Muscle layer of colon (tissue), 2 donors: ENCODE data around the gene RGS8.

ENCODE experiments used
- H3K27ac ChIP-seq: one replicate; pipeline ENCODE4 v1.7.0; 2013; ENCODE audit warnings: low read depth, mild to moderate bottlenecking, low read length, moderate library complexity
- H3K27me3 ChIP-seq, 2 donors: one replicate each; pipeline ENCODE4 v1.7.0; 2013; ENCODE audit warnings: low read length in 2 of 2, mild to moderate bottlenecking in 2 of 2; ENCODE audit not compliant: insufficient read depth in 2 of 2, control insufficient read depth in 1 of 2
- H3K36me3 ChIP-seq: one replicate; pipeline ENCODE4 v1.7.0; 2013; ENCODE audit warnings: mild to moderate bottlenecking, low read length; ENCODE audit not compliant: insufficient read depth
- H3K4me1 ChIP-seq: one replicate; pipeline ENCODE4 v1.7.0; 2013; ENCODE audit warnings: mild to moderate bottlenecking, low read length; ENCODE audit not compliant: insufficient read depth
- H3K4me3 ChIP-seq, 2 donors: one replicate each; pipeline ENCODE4 v1.7.0; 2013; ENCODE audit warnings: low read length in 2 of 2, low read depth in 1 of 2, mild to moderate bottlenecking in 1 of 2, moderate library complexity in 1 of 2
- H3K9ac ChIP-seq: one replicate; pipeline ENCODE4 v1.7.0; 2013; ENCODE audit warnings: low read length
- H3K9me3 ChIP-seq: one replicate; pipeline ENCODE4 v1.7.0; 2013; ENCODE audit warnings: mild to moderate bottlenecking, low read length
- donor health status: abdominal sarcoma.
- donor health status: Adenocarcinoma of cecum.

Gene RGS8

DNA sequence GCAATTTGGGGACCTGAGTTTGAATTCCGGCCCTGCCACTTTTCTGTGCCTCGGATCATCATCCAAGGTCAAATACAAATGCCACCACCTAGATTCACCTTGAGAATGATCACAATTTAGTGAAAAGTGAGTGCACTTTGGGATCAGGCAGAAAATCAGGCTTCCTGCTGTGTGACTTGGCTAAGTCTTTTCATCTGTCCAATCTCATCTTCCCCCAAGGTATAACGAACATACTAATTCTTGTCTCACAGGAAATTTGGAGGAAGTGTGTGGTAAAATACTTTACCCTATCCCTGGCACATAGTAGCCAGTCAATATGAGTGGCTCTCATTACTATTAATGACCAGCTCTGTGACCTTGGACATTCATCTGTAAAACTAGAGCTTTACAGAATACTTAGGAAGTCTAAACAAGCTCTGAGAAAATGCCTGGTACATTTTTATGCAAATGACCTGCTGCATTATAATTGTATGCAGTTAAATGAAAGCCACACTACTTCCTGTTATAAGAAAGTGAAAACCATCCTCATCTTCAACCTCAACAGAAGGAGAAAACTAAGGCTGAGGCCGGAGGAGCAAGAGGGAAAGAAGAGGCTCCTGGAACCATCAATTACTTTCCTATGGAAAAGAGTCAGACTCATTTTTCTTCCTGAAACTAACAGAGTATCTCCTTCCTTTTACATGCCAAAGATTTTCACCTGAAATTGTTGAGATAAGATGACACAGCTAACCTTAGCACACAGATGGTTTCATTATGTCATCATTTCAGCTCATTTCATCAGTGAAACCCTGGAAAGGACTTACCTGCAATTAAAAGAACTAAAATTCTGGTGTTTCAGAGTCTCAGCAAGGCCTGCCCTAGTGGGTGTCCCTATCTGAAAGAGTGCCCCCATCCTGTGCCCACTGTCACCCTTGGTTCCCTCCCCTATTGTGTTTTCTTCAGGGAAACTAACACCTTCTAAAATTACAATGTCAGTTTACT, 32.6 kb upstream of the RGS8 start:
- Histone ChIP-seq H3K9ac (no peak overlapping the region), H3K36me3 (no peaks in the 10 kb centered on the region), H3K27ac (no peak overlapping the region), H3K4me3 (no peak overlapping the region), H3K27me3 (no peaks in the 10 kb centered on the region), H3K9me3 (no peaks in the 10 kb centered on the region), H3K4me1 (no peaks in the 10 kb centered on the region)

GRCh38 chr1:182715531-182715930, 31.1 kb upstream of the RGS8 start:
- H3K4me1 ChIP-seq, result no peaks in the 10 kb centered on the region

DNA sequence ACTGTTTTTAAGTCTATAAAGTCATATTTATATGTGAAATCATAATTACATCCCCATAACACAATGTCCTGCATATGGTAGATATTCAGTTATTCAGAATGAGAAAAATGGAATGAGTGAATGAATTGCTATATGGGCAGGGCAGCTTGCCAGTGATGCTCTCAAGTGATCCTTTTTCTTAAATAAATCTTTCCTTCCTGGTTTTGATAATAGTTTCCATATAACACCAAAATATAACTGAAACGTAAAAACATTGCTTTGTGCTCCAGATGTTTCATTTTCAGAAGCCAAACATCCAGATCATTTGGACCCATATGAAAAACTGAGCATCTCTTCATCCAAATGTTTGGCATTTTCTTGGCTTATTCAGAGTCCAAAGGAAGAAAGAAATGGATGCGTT, 30.2 kb upstream of the RGS8 start:
- Histone ChIP-seq H3K27me3 (no peaks in the 10 kb centered on the region), H3K4me3 (no peak overlapping the region), H3K4me1 (no peaks in the 10 kb centered on the region), H3K36me3 (no peaks in the 10 kb centered on the region), H3K27ac (no peak overlapping the region), H3K9me3 (no peaks in the 10 kb centered on the region), H3K9ac (no peak overlapping the region)

More at GRCh38 chr1:182715531-182715930, 31.1 kb upstream of the RGS8 start:
- H3K9ac ChIP-seq, result no peak overlapping the region
- H3K27ac ChIP-seq, result no peak overlapping the region
- H3K4me3 ChIP-seq, result no peak overlapping the region
- no peaks in the 10 kb centered on the region for H3K9me3 ChIP-seq
- H3K36me3 ChIP-seq, result no peaks in the 10 kb centered on the region
- no peaks in the 10 kb centered on the region for H3K27me3 ChIP-seq

DNA sequence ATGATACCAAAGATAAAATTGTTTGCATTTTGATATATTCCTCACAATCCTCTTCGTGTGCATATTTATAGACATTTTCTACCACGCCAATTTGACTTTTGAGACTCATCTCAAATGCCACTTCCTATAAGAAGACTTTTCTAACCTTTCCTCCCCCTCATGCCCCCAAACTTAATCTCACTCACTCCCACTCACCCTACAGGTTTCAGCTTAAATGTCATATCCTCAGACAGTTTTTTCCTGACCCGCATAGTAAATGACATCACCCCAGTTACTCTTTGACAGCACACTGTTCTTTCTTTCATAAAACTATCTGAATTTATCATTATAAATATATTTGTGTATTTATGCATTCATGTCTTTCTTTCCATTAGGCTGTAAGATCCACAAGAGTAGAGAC, 29.6 kb upstream of the RGS8 start:
- Histone ChIP-seq H3K4me1 (no peaks in the 10 kb centered on the region), H3K9ac (no peak overlapping the region), H3K4me3 (no peak overlapping the region), H3K27ac (no peak overlapping the region), H3K36me3 (no peaks in the 10 kb centered on the region), H3K27me3 (no peaks in the 10 kb centered on the region), H3K9me3 (no peaks in the 10 kb centered on the region)

DNA sequence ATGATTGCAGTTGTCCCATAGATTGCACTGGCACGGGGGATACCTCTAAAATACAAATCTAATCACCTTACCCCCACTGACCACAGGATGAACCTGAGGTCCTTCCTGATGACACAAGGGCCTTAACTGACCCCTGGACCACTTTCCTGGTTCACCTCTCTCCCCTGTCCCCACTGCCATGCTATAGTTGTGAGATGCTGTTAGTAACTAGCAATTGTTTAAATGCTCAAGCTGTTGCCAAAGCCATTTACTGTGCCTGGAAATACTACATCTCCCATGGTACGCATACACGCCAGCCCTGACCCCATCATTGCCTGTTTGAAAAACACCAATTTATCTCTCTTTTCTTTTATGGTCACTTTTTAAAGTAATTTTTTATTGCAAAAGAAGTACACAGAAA, 29.1 kb upstream of the RGS8 start:
- Histone ChIP-seq H3K27me3 (no peaks in the 10 kb centered on the region), H3K27ac (no peak overlapping the region), H3K9me3 (no peaks in the 10 kb centered on the region), H3K4me1 (no peaks in the 10 kb centered on the region), H3K9ac (no peak overlapping the region), H3K4me3 (no peak overlapping the region), H3K36me3 (no peaks in the 10 kb centered on the region)

DNA sequence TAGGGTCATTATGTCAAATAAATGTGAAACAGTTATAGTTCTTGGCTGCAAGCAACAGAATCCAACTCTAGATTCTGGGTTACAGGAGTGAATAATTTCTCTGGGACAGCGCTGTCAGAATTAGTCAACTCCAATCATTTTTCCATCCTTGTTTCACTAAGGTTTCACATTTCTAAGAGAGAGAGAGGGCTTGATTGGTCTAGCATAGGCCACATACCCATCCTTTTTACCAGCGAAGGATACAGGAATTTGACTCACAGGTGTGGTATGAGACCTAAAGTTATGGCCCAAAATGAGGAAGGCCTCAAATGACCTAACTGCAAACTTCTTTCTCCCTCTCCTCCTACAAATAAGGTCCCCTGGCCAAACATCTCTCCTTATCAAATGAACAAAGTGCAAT, 25.5 kb upstream of the RGS8 start:
- Histone ChIP-seq H3K27ac (no peak overlapping the region), H3K9me3 (no peaks in the 10 kb centered on the region), H3K27me3 (no peaks in the 10 kb centered on the region), H3K9ac (no peak overlapping the region), H3K36me3 (no peaks in the 10 kb centered on the region), H3K4me3 (no peak overlapping the region), H3K4me1 (no peaks in the 10 kb centered on the region)

DNA sequence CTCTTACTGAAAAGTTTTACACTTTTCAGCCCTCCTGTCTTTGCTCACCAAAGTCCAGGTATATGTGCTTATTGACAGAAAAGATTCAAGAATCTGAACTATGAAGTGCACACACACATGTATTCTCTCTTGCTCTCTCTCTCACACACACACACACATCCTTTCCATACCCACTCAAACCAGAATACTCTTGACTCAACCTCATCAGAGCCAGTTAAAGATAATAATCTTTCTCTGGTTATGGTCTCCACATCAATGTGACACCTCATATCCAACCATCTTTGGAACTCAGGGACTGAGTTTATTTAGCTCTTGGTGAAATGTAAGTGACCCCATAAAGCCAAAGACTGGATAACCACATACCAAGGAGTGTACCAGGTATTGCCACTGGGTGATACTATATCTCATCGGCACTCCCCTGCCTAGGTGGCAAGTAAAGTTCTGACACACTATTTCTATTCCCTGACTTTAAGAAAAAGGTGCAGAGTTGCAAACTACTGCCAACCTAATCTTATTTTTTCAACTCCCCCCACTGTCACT, 24.9 kb upstream of the RGS8 start:
- no peaks in the 10 kb centered on the region for H3K9me3 ChIP-seq
- no peaks in the 10 kb centered on the region for H3K36me3 ChIP-seq
- H3K4me3 ChIP-seq, result no peak overlapping the region
- no peaks in the 10 kb centered on the region for H3K4me1 ChIP-seq
- no peak overlapping the region for H3K27ac ChIP-seq
- no peaks in the 10 kb centered on the region for H3K27me3 ChIP-seq
- no peak overlapping the region for H3K9ac ChIP-seq

DNA sequence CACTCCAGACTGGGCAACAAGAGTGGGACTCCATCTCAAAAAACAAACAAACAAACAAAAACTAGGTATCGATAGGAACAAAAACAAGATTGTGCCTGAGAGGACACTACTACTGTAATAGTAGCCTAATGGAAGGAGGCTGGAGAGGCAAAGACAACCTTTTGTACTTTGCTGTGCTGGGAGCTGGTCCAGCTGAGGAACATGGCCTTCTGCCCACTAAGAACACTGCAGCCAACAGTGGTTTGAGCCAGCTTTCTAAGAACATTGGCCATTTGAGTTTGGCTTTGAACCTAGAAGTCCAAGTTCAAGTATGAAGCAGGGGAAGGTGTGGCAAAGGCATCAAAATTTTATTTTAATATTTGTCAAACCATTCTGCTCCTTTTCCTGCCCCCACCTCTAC, 22.7 kb upstream of the RGS8 start:
- no peaks in the 10 kb centered on the region for H3K4me1 ChIP-seq
- no peak overlapping the region for H3K4me3 ChIP-seq
- no peaks in the 10 kb centered on the region for H3K9me3 ChIP-seq
- H3K27me3 ChIP-seq, result no peaks in the 10 kb centered on the region
- H3K36me3 ChIP-seq, result no peaks in the 10 kb centered on the region
- H3K9ac ChIP-seq, result no peak overlapping the region
- no peak overlapping the region for H3K27ac ChIP-seq

DNA sequence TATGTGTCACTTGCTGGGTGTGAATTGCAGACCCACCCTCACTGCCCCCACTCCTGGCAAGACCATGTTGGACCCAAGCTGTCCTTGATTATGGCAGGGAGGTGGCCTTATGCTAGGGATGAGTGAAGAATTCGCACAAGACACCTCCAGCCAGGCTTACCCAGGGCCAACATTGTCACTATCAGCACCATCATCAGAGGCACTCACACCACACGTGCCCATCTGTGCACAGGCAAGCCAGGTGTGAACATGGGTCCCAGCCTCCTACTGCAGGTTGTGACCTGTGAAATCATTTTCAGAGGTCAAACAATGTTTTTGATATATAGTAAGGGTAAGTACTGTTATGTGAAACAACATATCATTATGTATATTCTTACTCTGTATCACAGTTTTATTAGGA, 20.3 kb upstream of the RGS8 start:
- no peak overlapping the region for H3K4me3 ChIP-seq
- no peak overlapping the region for H3K27ac ChIP-seq
- no peak overlapping the region for H3K9ac ChIP-seq
- no peaks in the 10 kb centered on the region for H3K27me3 ChIP-seq
- no peaks in the 10 kb centered on the region for H3K9me3 ChIP-seq
- no peaks in the 10 kb centered on the region for H3K36me3 ChIP-seq
- H3K4me1 ChIP-seq, result no peaks in the 10 kb centered on the region

GRCh38 chr1:182703539-182703938, 19.2 kb upstream of the RGS8 start:
- H3K9ac ChIP-seq, result no peak overlapping the region
- no peaks in the 10 kb centered on the region for H3K27me3 ChIP-seq
- H3K36me3 ChIP-seq, result no peaks in the 10 kb centered on the region
- H3K4me1 ChIP-seq, result no peaks in the 10 kb centered on the region
- no peak overlapping the region for H3K27ac ChIP-seq
- H3K9me3 ChIP-seq, result no peaks in the 10 kb centered on the region
- no peak overlapping the region for H3K4me3 ChIP-seq

DNA sequence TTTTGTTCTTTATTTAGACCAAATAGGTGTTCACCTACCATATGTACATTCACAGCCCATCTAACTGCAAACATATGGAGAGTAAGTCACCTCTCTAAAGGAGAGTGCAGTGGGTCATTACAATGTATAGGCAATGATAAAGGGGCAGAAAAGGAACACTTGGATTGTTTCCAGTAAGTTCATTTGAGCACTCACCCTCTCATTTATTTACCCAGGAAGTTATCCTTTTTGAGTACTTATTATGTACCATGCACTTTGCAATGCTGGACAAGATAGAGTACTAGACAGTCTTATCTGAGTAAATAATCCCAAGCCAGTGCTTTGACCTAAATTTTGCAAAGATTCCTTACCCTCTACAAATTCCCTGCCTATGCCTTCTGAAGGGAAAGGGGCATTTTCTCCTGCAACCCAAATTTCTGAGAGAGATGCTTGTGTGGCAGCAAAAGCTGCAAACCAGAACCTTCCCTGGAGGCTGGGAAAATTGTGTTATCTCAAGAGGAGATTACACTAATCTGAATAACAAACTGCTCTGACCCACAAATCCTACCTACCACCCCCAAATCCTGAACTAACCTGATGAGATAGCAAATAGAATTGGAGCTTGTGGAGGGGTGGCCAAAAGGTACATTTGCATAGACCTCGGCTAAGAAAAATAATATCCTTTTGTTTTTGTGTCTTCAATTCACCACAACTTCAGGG, 18.6 kb upstream of the RGS8 start:
- H3K9ac ChIP-seq, result no peak overlapping the region
- H3K9me3 ChIP-seq, result no peaks in the 10 kb centered on the region
- H3K27me3 ChIP-seq, result no peaks in the 10 kb centered on the region
- H3K4me3 ChIP-seq, result no peak overlapping the region
- no peak overlapping the region for H3K27ac ChIP-seq
- no peaks in the 10 kb centered on the region for H3K4me1 ChIP-seq
- no peaks in the 10 kb centered on the region for H3K36me3 ChIP-seq
